BLaER1 (cell line): ENCODE data around the gene OSBPL2.
A peak's percentile ranks its signal among the peaks of the same experiment; 100 is the strongest.

ENCODE experiments used
- H3K27ac ChIP-seq: shearing (Covaris generic); formaldehyde crosslinking; 2 replicates; pipeline ENCODE4 v1.8.1; 2022
- H3K27me3 ChIP-seq: shearing (Covaris generic); formaldehyde crosslinking; 2 replicates; pipeline ENCODE4 v1.8.1; 2022
- H3K36me3 ChIP-seq: shearing (Covaris generic); formaldehyde crosslinking; 2 replicates; pipeline ENCODE4 v1.8.1; 2022
- H3K4me1 ChIP-seq: shearing (Covaris generic); formaldehyde crosslinking; 2 replicates; pipeline ENCODE4 v1.8.1; 2022
- H3K4me2 ChIP-seq: shearing (Covaris generic); formaldehyde crosslinking; 2 replicates; pipeline ENCODE4 v1.8.1; 2022
- H3K4me3 ChIP-seq: shearing (Covaris generic); formaldehyde crosslinking; 2 replicates; pipeline ENCODE4 v1.8.1; 2022
- H3K9ac ChIP-seq: shearing (Covaris generic); formaldehyde crosslinking; 2 replicates; pipeline ENCODE4 v1.8.1; 2022
- H3K9me3 ChIP-seq: shearing (Covaris generic); formaldehyde crosslinking; 2 replicates; pipeline ENCODE4 v1.8.1; 2022
- H4K20me1 ChIP-seq: shearing (Covaris generic); formaldehyde crosslinking; 2 replicates; pipeline ENCODE4 v1.8.1; 2022
- Cebpa-rat ChIP-seq: shearing (Covaris generic); IDR thresholded peaks from 2 replicates; pipeline ENCODE4 v1.8.1; 2022

The OSBPL2 gene

GRCh38 chr20:62246872-62247652, 8.7 kb downstream of the OSBPL2 start:
- Histone ChIP-seq H3K9ac (no peak overlapping the region), H3K36me3 (peaks cover 19% of the 10 kb centered on the region; the same call in 1 of the 2 replicates), H3K9me3 (no peaks in the 10 kb centered on the region), H3K27ac (no peak overlapping the region), H3K4me3 (no peak overlapping the region), H4K20me1 (peaks cover 100% of the 10 kb centered on the region), H3K4me1 (peaks cover 67% of the 10 kb centered on the region), H3K27me3 (peaks cover 7% of the 10 kb centered on the region; the same call in 1 of the 2 replicates), H3K4me2 (peak overlapping the region; percentile 87)
- no peak for TF ChIP-seq Cebpa-rat

- H3K9ac ChIP-seq = 0 out of 2 replicates have a peak overlapping the region, but pooled peaks have one; percentile 34
- H3K27me3 ChIP-seq = peaks cover 7% of the 10 kb centered on the region; the same call in 1 of the 2 replicates
- H3K4me3 ChIP-seq = no peak overlapping the region
- peak overlapping the region; percentile 22; the same call in 1 of the 2 replicates for H3K27ac ChIP-seq
- H4K20me1 ChIP-seq = peaks cover 100% of the 10 kb centered on the region
- no peak for TF ChIP-seq Cebpa-rat
- H3K4me1 ChIP-seq = peaks cover 82% of the 10 kb centered on the region
- peak overlapping the region; percentile 87 for H3K4me2 ChIP-seq
- H3K36me3 ChIP-seq = peaks cover 14% of the 10 kb centered on the region
- no peaks in the 10 kb centered on the region for H3K9me3 ChIP-seq
Observed at GRCh38 chr20:62248890-62249560, 10.7 kb downstream of the OSBPL2 start.

- Histone ChIP-seq H3K4me2 (no peak overlapping the region), H3K9ac (no peak overlapping the region), H3K36me3 (peaks cover 24% of the 10 kb centered on the region), H3K4me1 (peaks cover 66% of the 10 kb centered on the region), H3K4me3 (no peak overlapping the region), H3K9me3 (no peaks in the 10 kb centered on the region), H4K20me1 (peaks cover 100% of the 10 kb centered on the region), H3K27ac (no peak overlapping the region), H3K27me3 (no peaks in the 10 kb centered on the region)
- no peak for TF ChIP-seq Cebpa-rat
Observed at GRCh38 chr20:62252342-62252966, 14.1 kb downstream of the OSBPL2 start.

- peaks cover 57% of the 10 kb centered on the region for H3K4me1 ChIP-seq
- H3K4me2 ChIP-seq = peak overlapping the region; percentile 77; the same call in 1 of the 2 replicates
- H3K9me3 ChIP-seq = no peaks in the 10 kb centered on the region
- no peak for TF ChIP-seq Cebpa-rat
- peaks cover 32% of the 10 kb centered on the region for H3K36me3 ChIP-seq
- no peaks in the 10 kb centered on the region for H3K27me3 ChIP-seq
- peaks cover 100% of the 10 kb centered on the region for H4K20me1 ChIP-seq
- no peak overlapping the region for H3K9ac ChIP-seq
- no peak overlapping the region for H3K4me3 ChIP-seq
- no peak overlapping the region for H3K27ac ChIP-seq
Observed at GRCh38 chr20:62253398-62253797, 15.1 kb downstream of the OSBPL2 start.

- H3K4me3 ChIP-seq = peak overlapping the region; percentile 17; the same call in 1 of the 2 replicates
- no peak overlapping the region for H3K27ac ChIP-seq
- peak overlapping the region; percentile 77 for H3K4me2 ChIP-seq
- peaks cover 40% of the 10 kb centered on the region for H3K36me3 ChIP-seq
- H3K9ac ChIP-seq = no peak overlapping the region; the same call in 1 of the 2 replicates
- H4K20me1 ChIP-seq = peaks cover 100% of the 10 kb centered on the region
- H3K9me3 ChIP-seq = no peaks in the 10 kb centered on the region
- TF ChIP-seq Cebpa-rat = no peak
- H3K4me1 ChIP-seq = peaks cover 49% of the 10 kb centered on the region
- H3K27me3 ChIP-seq = no peaks in the 10 kb centered on the region
Observed at GRCh38 chr20:62254021-62254724, 15.9 kb downstream of the OSBPL2 start.

GRCh38 chr20:62255976-62256375, 17.7 kb downstream of the OSBPL2 start:
- peaks cover 34% of the 10 kb centered on the region for H3K4me1 ChIP-seq
- peaks cover 58% of the 10 kb centered on the region for H3K36me3 ChIP-seq
- peaks cover 100% of the 10 kb centered on the region for H4K20me1 ChIP-seq

GRCh38 chr20:62258499-62259293, 20.4 kb downstream of the OSBPL2 start:
- H3K27ac ChIP-seq = no peak overlapping the region
- no peaks in the 10 kb centered on the region for H3K9me3 ChIP-seq
- H3K4me1 ChIP-seq = peaks cover 19% of the 10 kb centered on the region
- no peak for TF ChIP-seq Cebpa-rat
- H3K27me3 ChIP-seq = no peaks in the 10 kb centered on the region
- H3K4me3 ChIP-seq = no peak overlapping the region
- H3K36me3 ChIP-seq = peaks cover 77% of the 10 kb centered on the region
- no peak overlapping the region for H3K4me2 ChIP-seq
- peaks cover 88% of the 10 kb centered on the region for H4K20me1 ChIP-seq
- no peak overlapping the region for H3K9ac ChIP-seq

More at GRCh38 chr20:62255976-62256375, 17.7 kb downstream of the OSBPL2 start:
- no peaks in the 10 kb centered on the region for H3K27me3 ChIP-seq
- TF ChIP-seq Cebpa-rat = no peak
- H3K9me3 ChIP-seq = no peaks in the 10 kb centered on the region
- H3K27ac ChIP-seq = no peak overlapping the region
- H3K4me3 ChIP-seq = no peak overlapping the region
- no peak overlapping the region for H3K4me2 ChIP-seq
- no peak overlapping the region for H3K9ac ChIP-seq

- H4K20me1 ChIP-seq = peaks cover 83% of the 10 kb centered on the region
- no peak overlapping the region for H3K4me2 ChIP-seq
- no peak overlapping the region for H3K27ac ChIP-seq
- H3K4me1 ChIP-seq = peaks cover 14% of the 10 kb centered on the region
- no peaks in the 10 kb centered on the region for H3K9me3 ChIP-seq
- no peak overlapping the region for H3K9ac ChIP-seq
- H3K4me3 ChIP-seq = no peak overlapping the region
- TF ChIP-seq Cebpa-rat = no peak
- H3K36me3 ChIP-seq = peaks cover 81% of the 10 kb centered on the region
- no peaks in the 10 kb centered on the region for H3K27me3 ChIP-seq
Observed at GRCh38 chr20:62259294-62259565, 20.9 kb downstream of the OSBPL2 start.

- Histone ChIP-seq H3K27me3 (no peaks in the 10 kb centered on the region), H3K9ac (no peak overlapping the region), H3K4me2 (no peak overlapping the region), H3K4me1 (no peaks in the 10 kb centered on the region), H3K36me3 (peaks cover 98% of the 10 kb centered on the region), H3K4me3 (no peak overlapping the region), H3K27ac (no peak overlapping the region), H4K20me1 (peaks cover 54% of the 10 kb centered on the region), H3K9me3 (peaks cover 21% of the 10 kb centered on the region)
- TF ChIP-seq Cebpa-rat = no peak
Observed at GRCh38 chr20:62262064-62262463, 23.7 kb downstream of the OSBPL2 start.
